ENCODE measurements around the gene ZYG11A. TPM values are rescaled to one million over a fixed set of nuclear protein-coding genes. Genes with fewer than 3 reads are reported as not detected.

Gene ZYG11A
- total and polyA plus RNA-seq, 9 donors, result 0.02 to 0.13 (median 0.08) TPM; not detected in 4

DNA sequence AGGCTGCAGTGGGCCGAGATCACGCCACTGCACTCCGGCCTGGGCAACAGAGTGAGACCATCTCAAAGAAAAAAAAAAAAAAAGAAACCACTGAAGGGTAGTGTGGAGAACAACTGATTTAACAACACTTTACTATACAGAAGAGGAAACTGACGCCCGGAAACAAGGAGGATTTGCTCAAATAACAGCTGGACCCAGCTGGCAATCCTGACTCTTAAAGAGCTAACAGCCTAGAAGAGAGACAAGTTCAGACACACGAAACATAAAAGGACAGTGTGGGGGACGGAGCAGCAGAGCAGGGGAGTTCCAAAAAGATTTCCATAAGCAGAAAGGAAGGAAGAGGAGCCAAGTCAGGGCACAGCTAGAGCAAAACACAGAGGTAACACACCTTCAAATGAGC is 74.6 kb downstream of the ZYG11A start:
- WGBS, 3 donors, result 18 to 50% (median 19%) methylated on average over 7 of the region's 7 CpGs

DNA sequence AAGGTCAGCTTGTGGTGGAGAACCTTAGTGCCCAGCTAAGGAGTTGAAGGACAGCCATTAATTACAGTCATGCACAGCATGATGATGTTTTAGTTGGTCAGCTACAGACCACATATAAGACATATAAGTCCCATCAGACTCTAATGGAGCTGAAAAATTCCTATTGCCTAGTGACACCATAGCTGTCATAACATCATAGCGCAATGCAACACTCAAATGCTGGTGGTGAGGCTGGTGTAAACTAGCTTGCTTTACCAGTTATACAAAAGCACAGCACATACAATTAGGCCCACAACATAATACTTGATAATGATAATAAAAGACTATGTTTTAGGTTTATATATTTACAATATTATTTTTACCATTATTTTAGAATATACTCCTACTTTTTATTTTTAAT is 75.0 kb downstream of the ZYG11A start:
- H3K27ac ChIP-seq, result peak overlapping the region in 1 of 2 donors; percentile 53
- intact Hi-C loops (cut with DNase I), result no loop called here
- H3K36me3 ChIP-seq, result no peaks in the 10 kb centered on the region
- H3K4me1 ChIP-seq (ENCODE audit: insufficient read depth), result peaks cover 30% of the 10 kb centered on the region
- no peak for TF ChIP-seq EP300 (IDR thresholded peaks at IDR 0.05)
- no peak for TF ChIP-seq POLR2A (IDR thresholded peaks at IDR 0.05)
- TF ChIP-seq, protein P1, sequence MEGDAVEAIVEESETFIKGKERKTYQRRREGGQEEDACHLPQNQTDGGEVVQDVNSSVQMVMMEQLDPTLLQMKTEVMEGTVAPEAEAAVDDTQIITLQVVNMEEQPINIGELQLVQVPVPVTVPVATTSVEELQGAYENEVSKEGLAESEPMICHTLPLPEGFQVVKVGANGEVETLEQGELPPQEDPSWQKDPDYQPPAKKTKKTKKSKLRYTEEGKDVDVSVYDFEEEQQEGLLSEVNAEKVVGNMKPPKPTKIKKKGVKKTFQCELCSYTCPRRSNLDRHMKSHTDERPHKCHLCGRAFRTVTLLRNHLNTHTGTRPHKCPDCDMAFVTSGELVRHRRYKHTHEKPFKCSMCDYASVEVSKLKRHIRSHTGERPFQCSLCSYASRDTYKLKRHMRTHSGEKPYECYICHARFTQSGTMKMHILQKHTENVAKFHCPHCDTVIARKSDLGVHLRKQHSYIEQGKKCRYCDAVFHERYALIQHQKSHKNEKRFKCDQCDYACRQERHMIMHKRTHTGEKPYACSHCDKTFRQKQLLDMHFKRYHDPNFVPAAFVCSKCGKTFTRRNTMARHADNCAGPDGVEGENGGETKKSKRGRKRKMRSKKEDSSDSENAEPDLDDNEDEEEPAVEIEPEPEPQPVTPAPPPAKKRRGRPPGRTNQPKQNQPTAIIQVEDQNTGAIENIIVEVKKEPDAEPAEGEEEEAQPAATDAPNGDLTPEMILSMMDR (IDR thresholded peaks at IDR 0.05), result no peak
- no peak for DNase-seq
- no peaks in the 10 kb centered on the region for H3K27me3 ChIP-seq
- H3K4me3 ChIP-seq, result no peak overlapping the region
- 86 to 100% (median 94%) methylated on average over 1 of the region's 1 CpG for WGBS, 3 donors
- H3K9me3 ChIP-seq, result no peaks in the 10 kb centered on the region

More for the DNA sequence above, 74.6 kb downstream of the ZYG11A start:
- Histone ChIP-seq H3K27ac (peak overlapping the region in 1 of 2 donors; percentile 53), H3K36me3 (no peaks in the 10 kb centered on the region), H3K4me1 (ENCODE audit: insufficient read depth) (peaks cover 30% of the 10 kb centered on the region), H3K9me3 (no peaks in the 10 kb centered on the region), H3K4me3 (no peak overlapping the region), H3K27me3 (no peaks in the 10 kb centered on the region)
- peak in 4 of 5 donors; percentile 60 to 71 (median 62) for DNase-seq
- TF ChIP-seq, protein P1 (IDR thresholded peaks at IDR 0.05), result no peak
- TF ChIP-seq POLR2A (IDR thresholded peaks at IDR 0.05), result no peak
- TF ChIP-seq EP300 (IDR thresholded peaks at IDR 0.05), result no peak
- intact Hi-C loops (cut with DNase I), result no loop called here

DNA sequence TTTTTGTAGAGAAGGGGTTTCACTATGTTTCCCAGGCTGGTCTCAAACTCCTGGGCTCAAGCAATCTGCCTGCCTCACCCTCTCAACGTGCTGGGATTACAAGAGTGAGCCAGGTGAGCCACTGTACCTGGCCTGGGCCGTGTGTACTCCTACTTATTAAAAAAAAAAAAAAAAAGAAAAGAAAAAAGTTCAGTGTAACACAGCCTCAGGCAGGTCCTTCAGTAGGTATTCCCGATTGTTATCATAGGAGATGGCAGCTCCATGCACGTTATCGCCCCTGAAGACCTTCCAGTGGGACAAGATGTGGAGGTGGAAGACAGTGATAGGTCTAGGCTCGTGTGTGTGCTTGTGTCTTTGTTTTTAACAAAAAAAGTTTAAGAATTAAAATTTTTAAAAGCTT is 75.6 kb downstream of the ZYG11A start:
- no peaks in the 10 kb centered on the region for H3K36me3 ChIP-seq
- TF ChIP-seq POLR2A (IDR thresholded peaks at IDR 0.05), result no peak
- no peak for TF ChIP-seq EP300 (IDR thresholded peaks at IDR 0.05)
- TF ChIP-seq, protein P1 (IDR thresholded peaks at IDR 0.05), result no peak
- no peaks in the 10 kb centered on the region for H3K9me3 ChIP-seq
- peaks cover 30% of the 10 kb centered on the region for H3K4me1 ChIP-seq (ENCODE audit: insufficient read depth)
- no peaks in the 10 kb centered on the region for H3K27me3 ChIP-seq
- no peak for DNase-seq
- 70 to 83% (median 72%) methylated on average over 6 of the region's 6 CpGs for WGBS, 3 donors
- no peak overlapping the region for H3K27ac ChIP-seq
- intact Hi-C loops (cut with DNase I), result no loop called here
- H3K4me3 ChIP-seq, result no peak overlapping the region

DNA sequence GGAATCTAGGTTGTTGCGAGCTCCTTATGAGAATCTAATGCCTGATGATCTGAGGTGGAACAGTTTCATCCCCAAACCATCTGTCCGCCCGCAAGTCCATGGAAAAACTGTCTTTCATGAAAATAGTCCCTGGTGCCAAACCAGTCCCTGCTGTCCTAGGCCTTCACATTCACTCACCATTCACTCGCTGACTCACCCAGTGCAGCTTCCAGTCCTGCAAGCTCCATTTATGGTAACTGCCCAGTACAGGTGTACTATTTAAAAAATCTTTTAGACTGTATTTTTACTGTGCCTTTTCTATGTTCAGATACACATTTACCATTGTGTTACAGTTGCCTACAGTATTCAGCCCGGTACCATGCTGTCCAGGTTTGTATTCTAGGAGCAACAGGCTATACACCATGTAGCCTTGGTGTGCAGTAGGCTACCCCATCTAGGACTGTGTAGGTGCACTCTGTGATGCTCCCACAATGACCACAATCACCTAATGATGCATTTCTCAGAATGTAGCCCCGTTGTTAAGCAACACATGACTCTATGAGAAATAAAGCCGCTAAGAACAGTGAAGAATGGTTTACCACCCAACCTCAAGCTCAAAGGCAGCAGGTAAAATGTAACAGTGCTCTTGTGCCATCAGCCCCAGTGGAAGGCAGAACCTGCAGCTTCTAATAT is 76.6 kb downstream of the ZYG11A start:
- intact Hi-C loops (cut with DNase I), result no loop called here
- Histone ChIP-seq H3K27ac (no peak overlapping the region), H3K27me3 (no peaks in the 10 kb centered on the region), H3K4me3 (no peak overlapping the region), H3K36me3 (no peaks in the 10 kb centered on the region), H3K4me1 (ENCODE audit: insufficient read depth) (peaks cover 30% of the 10 kb centered on the region), H3K9me3 (no peaks in the 10 kb centered on the region)
- no peak for DNase-seq
- TF ChIP-seq, protein P1 (IDR thresholded peaks at IDR 0.05), result no peak
- TF ChIP-seq POLR2A (IDR thresholded peaks at IDR 0.05) (no peak), EP300 (IDR thresholded peaks at IDR 0.05) (no peak)
- whole genome bisulfite sequencing, 3 donors, result 91 to 95% (median 92%) methylated on average over 7 of the region's 7 CpGs
